ENCODE results near the gene ATP2A3. TPM values are rescaled to one million over a fixed set of nuclear protein-coding genes. Genes with fewer than 3 reads are reported as not detected.

The ATP2A3 gene
- total and polyA plus RNA-seq, 8 donors, result 17.8 to 67.7 (median 42.3) TPM

GRCh38 chr17:3916825-3917224 is 47.4 kb downstream of the ATP2A3 start:
- Histone ChIP-seq H3K27me3 (no peaks in the 10 kb centered on the region), H3K4me1 (peaks cover 0 to 3% (median 0%) of the 10 kb centered on the region in 3 donors), H3K9me3 (no peaks in the 10 kb centered on the region), H3K36me3 (no peaks in the 10 kb centered on the region), H3K27ac (no peak overlapping the region), H3K4me3 (no peak overlapping the region)
- ATAC-seq (no peak), FAIRE-seq (no peak), DNase-seq (peak in 1 of 6 donors; percentile 70)
- intact Hi-C loops (cut with DNase I), result loop anchor here in 2 of 3 donors (5.0 to 10.0 kb wide), 2 partner anchors 158 to 160 kb away; no protein-coding TSS in a partner anchor
- 84 to 86% methylated on average over 10 of the region's 10 CpGs for WGBS, 2 donors
- TF ChIP-seq CTCF (IDR thresholded peaks at IDR 0.05), result no peak

- FAIRE-seq (no peak), ATAC-seq (peak in 1 of 4 donors; percentile 12), DNase-seq (peak in 1 of 6 donors; percentile 62)
- Histone ChIP-seq H3K4me1 (peaks cover 0 to 3% (median 0%) of the 10 kb centered on the region in 3 donors), H3K27me3 (no peaks in the 10 kb centered on the region), H3K4me3 (peak within 1 kb of the TSS in 1 of 4 donors; percentile 10), H3K36me3 (no peaks in the 10 kb centered on the region), H3K9me3 (no peaks in the 10 kb centered on the region), H3K27ac (peak within 1 kb of the TSS in 1 of 4 donors; percentile 28)
- WGBS, 2 donors, result 84 to 85% methylated on average over 27 to 28 of the region's 28 CpGs
- intact Hi-C loops (cut with DNase I), result loop anchor here in 2 of 3 donors (5.0 to 10.0 kb wide), 2 partner anchors 159 to 161 kb away; no protein-coding TSS in a partner anchor
- no peak for TF ChIP-seq CTCF (IDR thresholded peaks at IDR 0.05)
Measured at GRCh38 chr17:3915995-3916696, 48.1 kb downstream of the ATP2A3 start, which contains the start of gene P2RX1. TSS of gene P2RX1 (minus strand) at chr17:3916465. CDS start at chr17:3916225, 240 bp downstream.

DNA sequence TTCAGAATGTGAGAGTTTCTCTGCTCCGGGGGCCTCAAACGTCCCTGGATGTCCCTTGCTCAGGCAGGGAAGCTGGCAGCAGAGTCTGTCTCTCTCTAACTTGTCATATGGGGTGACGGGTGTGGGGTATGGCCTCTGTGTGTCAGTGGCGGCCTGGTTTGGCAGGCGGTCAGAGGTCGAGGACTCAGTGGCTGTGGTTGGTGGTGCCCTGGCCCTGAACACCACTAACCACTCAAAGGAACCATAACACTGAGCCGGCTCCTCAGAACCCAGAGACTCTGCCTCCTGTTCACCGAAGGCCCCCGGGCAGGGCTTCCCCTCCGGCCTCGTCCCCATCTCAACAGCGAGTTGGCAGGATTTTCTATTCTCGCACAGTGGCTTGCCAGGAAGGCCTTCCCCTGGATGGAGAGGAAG is 48.6 kb downstream of the ATP2A3 start:
- intact Hi-C loops (cut with DNase I), result loop anchor here in 2 of 3 donors (5.0 to 10.0 kb wide), 2 partner anchors 159 to 162 kb away; no protein-coding TSS in a partner anchor
- Histone ChIP-seq H3K4me1 (peaks cover 0 to 3% (median 0%) of the 10 kb centered on the region in 3 donors), H3K36me3 (no peaks in the 10 kb centered on the region), H3K27me3 (no peaks in the 10 kb centered on the region), H3K9me3 (no peaks in the 10 kb centered on the region), H3K4me3 (peak overlapping the region in 1 of 4 donors; percentile 10), H3K27ac (no peak overlapping the region)
- ATAC-seq, result no peak
- DNase-seq, result no peak
- TF ChIP-seq CTCF (IDR thresholded peaks at IDR 0.05), result no peak
- 83 to 85% methylated on average over 13 of the region's 13 CpGs for WGBS, 2 donors
- FAIRE-seq, result no peak

GRCh38 chr17:3914312-3914670 is 49.9 kb downstream of the ATP2A3 start:
- Histone ChIP-seq H3K4me1 (peaks cover 0 to 3% (median 0%) of the 10 kb centered on the region in 3 donors), H3K9me3 (no peaks in the 10 kb centered on the region), H3K4me3 (no peak overlapping the region), H3K36me3 (no peaks in the 10 kb centered on the region), H3K27ac (no peak overlapping the region), H3K27me3 (no peaks in the 10 kb centered on the region)
- TF ChIP-seq CTCF (IDR thresholded peaks at IDR 0.05), result no peak
- no peak for DNase-seq
- no peak for FAIRE-seq
- 84 to 87% methylated on average over 10 of the region's 10 CpGs for WGBS, 2 donors
- peak in 2 of 4 donors; percentile 3 to 6 for ATAC-seq
- intact Hi-C loops (cut with DNase I), result loop anchor here in 1 of 3 donors (10.0 kb wide), 1 partner anchor 161 kb away; no protein-coding TSS in a partner anchor
